HG03520 (cell line): ENCODE results near the gene SYT14.
"Not testable (repeated sequence)": the region's sequence is repeated elsewhere in the genome, so short reads cannot be mapped to it uniquely, and the experiment has no call there.

Source experiments
- ATAC-seq: cut with Tn5 transposase; IDR thresholded peaks from one replicate; pipeline ENCODE4 v1.9.1; 2021; ENCODE audit warnings: mild to moderate bottlenecking, moderate library complexity; ENCODE audit not compliant: unreplicated experiment

The SYT14 gene

DNA sequence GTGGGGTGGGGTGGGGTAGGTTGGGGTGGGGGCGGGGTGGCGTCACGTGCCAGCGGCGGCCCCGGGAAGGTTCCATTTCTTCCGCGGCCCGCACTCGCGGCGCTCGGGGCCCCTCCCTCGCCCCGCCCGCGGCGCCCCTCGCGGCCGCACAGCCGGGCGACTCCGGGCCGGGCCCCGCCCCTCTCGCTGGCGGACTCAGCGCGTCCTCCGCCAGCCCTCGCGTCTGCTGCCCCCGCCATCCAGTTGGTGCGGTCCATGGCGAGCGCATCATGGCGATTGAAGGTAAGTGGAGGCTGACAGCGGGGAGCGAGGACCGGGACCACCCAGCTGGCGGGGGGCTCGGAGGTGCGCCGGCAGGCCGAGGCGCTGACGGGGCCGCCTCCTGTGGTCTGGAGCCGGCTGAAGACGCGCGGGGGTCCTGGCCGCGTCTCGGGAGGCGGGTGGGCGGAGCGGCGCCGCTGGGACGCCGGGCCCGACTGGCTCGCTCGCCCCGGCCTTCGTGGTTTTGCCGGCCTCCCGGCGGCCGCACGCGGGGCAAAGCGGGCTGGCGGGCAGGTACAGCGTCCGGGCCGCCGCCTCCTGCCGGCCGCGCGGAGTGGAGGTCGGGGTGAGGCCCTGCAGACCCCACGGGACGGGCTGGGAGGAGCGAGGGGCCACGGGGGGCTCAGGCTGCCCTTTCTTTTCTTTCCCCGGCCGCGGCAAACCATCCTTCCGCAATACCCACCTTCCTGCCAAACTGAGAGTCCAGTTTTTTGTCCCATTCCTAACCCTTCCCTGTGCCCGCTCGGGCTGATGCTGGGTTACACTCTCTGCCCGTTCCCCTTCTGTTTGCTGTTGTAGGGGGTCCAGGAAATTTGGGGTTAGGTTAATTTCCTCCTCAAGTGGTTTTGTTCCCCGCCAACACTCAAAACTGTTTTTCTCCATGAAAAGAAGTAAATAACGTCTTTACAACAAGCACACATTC is at the start of gene SYT14:
TSS of gene SYT14 (plus strand) at position 222 of the 964 bp plus-strand sequence. CDS start at position 270, 48 bp downstream.
- no peak for ATAC-seq

DNA sequence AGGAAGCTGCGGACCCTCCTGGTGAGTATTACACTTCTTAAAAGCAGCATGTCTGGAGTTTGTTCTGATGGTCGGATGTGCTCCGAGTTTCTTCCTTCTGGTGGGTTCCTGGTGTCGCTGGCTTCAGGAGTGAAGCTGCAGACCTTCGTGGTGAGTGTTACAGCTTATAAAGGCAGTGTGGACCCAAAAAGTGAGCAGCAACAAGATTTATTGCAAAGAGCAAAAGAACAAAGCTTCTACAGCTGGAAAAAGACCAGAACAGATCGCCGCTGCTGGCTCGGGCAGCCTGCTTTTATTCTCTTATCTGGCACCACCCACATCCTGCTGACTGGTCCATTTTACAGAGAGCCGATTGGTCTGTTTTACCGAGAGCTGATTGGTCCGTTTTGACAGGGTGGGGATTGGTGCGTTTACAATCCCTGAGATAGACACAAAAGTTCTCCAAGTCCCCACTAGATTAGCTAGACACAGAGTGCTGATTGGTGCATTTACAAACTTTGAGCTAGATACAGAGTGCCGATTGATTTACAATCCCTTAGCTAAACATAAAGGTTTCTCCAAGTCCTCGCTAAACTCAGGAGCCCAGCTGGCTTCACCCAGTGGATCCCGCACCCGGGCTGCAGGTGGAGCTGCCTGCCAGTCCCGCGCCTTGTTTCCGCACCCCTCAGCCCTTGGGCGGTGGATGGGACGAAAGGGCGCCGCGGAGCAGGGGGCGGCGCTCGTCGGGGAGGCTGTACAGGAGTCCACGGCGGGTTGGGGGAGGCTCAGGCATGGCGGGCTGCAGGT is 49.5 kb upstream of the SYT14 start:
- ATAC-seq = not testable (repeated sequence)

DNA sequence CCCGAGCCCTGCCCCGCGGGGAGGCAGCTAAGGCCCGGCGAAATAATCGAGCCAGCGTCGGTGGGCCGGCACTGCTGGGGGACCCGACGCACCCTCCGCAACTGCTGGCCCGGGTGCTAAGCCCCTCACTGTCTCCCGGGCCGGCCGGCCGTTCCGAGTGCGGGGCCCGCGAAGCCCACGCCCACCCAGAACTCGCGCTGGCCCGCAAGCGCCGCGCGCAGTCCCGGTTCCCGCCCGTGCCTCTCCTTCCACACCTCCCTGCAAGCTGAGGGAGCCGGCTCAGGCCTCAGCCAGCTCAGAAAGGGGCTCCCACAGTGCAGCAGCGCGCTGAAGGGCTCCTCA is 49.0 kb upstream of the SYT14 start:
- no peak for ATAC-seq

DNA sequence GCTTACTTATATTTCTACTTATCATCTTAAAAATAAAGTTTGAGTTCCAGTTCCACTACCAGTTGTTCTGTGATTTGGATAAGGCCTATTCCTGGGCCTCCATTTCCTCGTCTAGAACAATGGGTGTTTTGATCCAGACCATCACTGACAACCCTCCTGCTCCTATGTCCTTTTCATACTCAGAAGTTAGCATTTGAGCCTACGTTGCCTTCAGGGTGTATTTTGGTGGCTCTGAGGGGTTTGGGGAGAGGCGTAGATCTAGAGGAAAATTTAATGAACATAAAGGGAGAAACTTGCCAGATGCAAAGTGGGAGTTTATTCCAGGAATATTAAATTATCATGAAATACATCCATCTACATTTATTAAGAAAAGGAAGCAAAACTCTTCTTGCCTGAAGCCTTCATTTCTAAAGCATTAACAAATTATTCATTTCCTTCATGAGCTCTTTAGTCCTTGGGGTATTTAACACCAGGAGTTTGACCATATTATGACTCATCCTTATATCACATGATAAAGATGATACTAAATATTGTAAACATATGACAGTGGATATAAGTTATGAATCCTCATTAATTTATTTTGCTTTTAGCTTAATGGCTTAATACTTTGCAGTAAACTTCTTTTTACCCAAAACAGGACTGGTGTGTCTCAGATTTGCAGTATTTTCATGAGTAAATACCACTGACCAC is 47.2 kb upstream of the SYT14 start:
- ATAC-seq = no peak

DNA sequence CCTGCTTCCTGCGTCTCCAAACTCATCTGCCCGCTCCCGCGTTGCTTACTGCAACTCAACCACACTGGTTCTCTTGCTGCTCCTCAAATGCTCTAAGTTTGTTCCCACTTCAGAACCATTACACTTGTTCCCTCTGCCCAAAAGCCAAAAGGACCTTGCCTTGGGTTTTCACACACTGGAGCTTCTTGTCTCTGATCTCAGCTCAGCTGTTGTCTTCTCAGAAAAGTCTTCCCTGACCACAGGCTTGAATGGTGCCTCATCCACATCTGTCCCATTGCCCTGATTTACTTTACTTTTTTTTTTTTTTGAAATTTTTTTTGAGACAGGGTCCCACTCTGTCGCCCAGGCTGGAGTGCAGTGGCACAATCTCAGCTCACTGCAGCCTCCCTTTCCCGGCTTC is 44.3 kb upstream of the SYT14 start:
- ATAC-seq = no peak

DNA sequence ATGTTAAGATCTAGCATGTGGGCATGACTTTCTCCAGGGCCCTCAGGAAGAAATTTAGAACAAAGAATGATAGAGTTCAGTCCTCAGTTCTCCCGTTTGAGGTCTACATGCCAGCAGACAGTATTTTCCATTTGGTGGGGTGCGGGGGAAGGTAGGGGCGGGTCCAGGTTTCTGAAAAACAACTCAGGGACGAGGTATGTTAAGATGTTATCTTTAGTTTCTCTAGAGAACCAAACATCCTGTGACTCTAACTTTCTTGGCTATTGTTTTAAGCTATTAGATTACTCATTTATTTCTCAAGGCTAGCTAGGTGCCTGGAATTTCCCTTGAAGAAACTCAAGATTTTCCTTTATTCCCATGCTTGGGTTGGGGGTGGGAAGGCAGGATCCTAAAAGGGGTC is 42.3 kb upstream of the SYT14 start:
- ATAC-seq = no peak

DNA sequence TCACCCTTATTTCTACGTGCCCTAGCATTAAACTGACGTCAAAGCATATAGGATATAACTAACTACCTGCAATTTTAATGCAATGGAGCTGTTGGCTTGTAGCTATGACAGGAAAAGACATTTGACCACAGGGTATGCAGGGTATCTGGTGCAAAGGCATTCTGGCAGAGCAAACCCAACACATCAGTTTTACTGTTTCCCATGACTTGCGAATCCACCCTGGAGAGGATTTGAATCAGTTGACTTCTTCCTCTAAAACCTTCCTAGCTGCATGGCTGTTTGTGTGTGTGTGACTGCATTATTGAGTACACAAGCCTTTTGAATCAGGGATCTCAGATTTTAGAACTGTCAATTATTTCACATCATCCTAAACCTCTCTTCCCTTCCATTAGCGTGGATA is 41.7 kb upstream of the SYT14 start:
- no peak for ATAC-seq

DNA sequence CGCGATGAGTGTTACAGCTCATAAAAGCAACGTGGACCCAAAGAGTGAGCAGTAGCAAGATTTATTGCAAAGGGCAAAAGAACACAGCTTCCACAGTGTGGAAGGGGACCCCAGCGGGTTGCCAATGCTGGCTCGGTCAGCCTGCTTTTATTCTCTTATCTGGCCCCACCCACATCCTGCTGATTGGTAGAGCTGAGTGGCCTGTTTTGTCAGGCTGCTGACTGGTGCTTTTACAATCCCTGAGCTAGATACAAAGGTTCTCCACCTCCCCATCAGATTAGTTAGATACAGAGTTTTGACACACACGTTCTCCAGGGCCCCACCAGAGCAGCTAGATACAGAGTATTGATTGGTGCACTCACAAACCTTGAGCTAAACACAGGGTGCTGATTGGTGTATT is 39.7 kb upstream of the SYT14 start:
- ATAC-seq = not testable (repeated sequence)

DNA sequence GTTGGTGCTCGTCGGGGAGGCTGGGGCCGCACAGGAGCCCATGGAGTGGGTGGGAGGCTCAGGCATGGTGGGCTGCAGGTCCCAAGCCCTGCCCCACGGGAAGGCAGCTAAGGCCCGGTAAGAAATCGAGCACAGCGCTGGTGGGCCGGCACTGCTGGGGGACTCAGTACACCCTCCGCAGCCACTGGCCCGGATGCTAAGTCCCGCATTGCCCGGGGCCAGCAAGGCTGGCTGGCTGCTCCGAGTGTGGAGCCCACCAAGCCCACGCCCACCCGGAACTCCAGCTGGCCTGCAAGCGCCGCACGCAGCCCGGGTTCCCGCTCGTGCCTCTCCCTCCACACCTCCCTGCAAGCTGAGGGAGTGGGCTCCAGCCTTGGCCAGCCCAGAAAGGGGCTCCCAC is 39.2 kb upstream of the SYT14 start:
- not testable (repeated sequence) for ATAC-seq

DNA sequence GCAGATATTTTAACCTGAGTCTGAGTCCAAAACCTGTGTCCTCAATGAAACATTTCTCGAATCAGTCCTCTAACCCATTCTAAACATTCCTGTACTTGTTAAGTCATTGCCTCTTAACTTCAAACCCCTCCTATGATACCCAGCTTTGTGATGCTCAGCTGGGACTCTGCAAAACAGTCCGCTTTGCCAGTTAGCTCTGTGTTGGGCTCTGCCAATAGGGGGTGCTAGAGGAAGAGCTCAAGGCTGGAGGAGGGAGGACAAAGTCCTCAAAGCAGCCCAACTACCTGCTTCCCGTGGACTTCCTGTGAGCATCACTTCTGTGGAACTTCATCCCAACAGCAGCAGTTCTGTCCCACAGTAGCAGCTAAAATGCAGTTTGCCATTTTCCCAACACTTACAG is 38.1 kb upstream of the SYT14 start:
- ATAC-seq = no peak

DNA sequence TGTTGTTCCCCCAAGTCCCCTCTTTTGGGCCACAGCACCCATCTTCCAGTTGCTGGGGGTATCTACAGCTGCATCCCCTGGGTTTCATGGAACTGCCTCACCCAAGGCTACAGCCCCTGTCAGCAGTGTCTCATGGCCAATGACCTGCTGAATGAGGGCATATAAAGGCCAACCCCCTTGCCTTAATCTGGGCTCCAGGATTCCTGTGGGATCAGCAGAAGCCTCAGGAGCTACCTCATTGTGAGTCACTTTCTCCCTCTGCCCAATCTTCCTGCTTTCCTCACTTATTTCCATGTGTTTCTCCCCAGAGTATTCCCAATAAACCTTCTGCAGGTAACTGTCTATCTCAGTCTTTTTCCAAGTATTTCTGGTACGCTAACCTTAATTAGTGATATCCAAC is 37.3 kb upstream of the SYT14 start:
- ATAC-seq = no peak

DNA sequence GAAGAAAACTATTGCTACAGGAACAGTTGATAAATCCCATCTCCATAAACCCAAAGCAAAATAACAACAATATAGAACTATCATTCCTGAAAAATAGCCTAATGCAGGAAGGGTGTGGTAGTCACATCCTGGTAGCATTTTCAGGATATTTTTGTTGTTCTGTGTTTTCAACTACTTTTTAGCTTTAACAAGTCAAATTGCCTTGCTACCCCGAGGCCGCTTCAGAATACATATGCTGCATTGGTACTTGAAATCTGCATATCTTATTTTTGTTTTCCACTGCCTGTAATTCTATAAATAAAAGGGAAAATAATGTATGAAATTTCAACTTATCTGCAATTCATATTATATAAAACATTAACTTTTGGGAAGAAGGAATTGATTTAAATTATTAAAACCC is 36.8 kb upstream of the SYT14 start:
- no peak for ATAC-seq

DNA sequence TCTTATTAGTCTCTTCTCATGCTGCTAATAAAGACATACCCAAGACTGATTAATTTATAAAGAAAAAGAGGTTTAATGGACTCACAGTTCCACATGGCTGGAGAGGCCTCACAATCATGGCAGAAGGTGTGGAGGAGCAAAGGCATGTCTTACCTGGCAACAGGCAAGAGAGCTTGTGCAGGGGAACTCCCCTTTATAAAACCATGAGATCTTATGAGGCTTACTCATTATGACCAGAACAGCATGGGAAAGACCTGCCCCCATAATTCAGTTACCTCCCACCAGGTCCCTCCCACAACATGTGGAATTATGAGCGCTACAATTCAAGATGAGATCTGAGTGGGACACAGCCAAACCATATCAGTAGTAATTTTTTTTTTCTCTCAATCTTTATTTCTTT is 33.2 kb upstream of the SYT14 start:
- not testable (repeated sequence) for ATAC-seq

DNA sequence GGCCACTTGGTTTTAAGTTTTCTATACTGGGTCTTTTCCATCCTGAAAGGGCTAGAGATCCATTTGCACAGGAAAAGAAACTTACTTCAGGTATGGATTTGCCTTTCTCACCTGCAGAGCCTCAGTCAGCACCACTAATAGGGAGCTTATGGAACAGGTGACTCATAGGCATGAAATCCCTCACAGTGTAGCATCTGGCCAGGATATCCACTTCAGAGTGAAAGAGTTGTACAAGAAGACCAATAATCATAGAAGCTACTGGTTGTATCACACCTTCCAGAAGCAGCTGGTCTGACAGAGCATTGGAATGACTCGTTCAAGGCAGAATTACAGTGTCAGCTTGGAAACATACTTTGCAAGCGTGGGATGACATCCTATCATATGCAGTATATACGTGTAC is 26.3 kb upstream of the SYT14 start:
- no peak for ATAC-seq

DNA sequence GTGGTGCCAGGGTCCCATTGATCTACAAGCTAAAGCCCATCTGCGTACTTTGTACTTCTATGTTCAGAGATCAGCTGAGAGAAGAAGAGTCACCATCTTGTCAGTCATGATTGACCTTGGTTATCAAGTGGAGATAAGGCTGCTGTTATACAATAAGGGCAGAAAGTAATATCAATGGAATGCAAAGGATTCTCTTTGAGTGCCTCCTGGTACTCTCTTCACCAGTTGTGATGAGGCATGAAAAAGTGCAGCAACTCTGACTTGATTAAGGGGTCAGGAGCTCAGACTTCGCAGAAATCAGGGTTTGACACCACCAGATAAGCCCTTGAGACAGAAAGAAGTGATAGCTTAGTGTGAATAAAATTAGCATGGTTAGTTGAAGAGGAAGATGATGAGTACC is 25.7 kb upstream of the SYT14 start:
- no peak for ATAC-seq

DNA sequence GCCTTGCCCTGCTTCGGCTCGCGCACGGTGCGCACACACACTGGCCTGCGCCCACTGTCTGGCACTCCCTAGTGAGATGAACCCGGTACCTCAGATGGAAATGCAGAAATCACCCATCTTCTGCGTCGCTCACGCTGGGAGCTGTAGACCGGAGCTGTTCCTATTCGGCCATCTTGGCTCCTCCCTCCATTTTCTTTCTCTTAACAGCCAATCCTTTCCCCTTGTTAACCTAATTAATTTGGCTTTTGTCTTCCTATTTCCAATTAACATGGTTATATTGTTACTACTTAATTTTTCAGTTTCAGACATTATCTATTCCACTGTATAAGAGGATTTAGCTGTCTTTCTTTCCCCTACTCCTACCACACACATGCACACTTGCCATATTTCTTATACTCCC is 18.4 kb upstream of the SYT14 start:
- not testable (repeated sequence) for ATAC-seq

DNA sequence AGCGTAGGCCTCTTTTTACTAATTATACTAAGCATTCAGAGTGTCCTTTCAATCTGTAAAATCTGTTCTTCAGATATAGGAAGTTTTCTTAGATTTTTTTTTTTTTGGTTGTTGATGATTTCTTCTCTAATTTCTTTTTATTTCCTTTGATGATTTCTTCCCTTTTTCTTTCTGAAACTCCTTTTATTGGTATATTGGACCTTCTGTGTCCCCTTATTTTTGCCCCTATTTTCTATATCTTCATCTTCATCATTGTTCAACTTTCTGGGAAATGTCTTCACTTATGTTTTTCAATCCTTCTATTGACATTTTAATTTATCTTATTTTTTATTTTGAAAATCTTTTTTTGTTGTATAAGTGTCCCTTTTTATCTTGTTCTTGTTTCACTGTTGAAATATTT is 17.2 kb upstream of the SYT14 start:
- no peak for ATAC-seq

DNA sequence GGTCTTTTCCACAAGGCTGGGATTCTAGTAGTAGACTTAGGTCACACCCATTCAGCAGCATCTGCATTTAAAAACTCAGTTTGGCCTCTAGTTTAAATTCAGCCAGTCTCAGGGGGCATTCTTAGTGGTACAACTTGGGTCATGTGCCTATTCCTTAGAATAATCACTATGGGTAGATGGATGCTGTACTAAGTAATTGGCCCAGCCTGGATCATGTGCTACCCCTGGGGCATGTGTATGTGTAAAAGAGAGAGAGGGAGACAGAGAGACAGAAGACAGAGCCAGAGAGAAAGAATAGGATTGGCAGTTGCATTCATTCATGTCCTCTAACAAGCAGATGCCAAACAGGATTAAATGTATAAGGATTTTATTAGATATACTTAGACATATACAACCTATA is 13.6 kb upstream of the SYT14 start:
- ATAC-seq = no peak

DNA sequence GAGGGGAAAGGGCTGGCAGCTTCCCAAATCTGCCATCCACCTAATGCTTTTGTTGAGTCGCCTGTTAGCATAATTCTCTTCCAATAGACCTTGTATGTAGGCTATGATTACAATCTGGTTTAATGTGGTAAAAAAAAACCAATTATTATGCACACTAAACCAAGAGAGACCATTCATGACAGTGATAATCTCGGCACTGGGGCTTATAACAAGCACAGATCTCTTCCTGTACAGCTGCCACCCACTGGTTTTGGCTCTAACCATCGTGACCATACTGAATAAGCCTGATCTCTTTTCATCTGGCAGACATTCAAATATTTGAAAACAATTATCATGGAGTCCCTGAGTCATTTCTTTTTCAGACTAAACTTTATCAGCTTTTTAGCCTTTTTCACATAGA is 12.0 kb upstream of the SYT14 start:
- no peak for ATAC-seq

DNA sequence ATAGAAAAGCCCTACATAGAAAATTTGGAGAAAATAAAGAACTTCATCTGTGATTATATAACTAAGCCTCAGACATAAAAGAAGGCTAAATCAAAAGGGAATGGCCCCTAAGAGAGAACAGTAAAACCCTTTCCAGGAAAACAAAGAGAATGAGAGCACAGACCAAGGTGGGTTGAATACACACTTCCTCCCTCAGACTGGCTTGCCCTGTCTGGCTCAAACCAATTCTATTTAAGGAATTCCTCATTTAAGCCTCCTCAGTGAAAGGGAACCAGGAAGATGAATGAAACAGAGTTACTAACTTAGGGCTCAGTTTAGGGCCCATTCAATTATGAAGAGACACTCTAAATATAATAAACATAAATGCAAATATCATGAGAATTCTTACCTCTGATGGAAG is 10.6 kb upstream of the SYT14 start:
- ATAC-seq = no peak

DNA sequence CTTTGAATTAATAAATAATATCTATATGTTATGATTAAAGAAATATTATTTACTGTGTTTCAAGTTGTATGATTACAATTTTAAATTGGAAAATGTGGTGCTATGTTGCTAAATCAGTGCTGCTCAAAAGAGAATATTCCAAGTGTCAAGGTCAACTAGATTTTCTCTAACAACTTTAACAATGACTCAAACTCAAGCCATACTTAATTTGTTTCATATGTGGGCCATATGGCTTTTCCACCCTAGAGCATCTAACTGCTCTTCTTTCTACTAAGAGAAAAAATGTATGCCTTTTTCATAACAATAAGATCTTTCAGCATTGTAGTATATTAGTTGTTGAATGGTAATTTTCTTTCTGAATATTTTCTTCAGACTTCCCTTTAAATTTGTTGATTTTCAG is 8.3 kb upstream of the SYT14 start:
- ATAC-seq = no peak

DNA sequence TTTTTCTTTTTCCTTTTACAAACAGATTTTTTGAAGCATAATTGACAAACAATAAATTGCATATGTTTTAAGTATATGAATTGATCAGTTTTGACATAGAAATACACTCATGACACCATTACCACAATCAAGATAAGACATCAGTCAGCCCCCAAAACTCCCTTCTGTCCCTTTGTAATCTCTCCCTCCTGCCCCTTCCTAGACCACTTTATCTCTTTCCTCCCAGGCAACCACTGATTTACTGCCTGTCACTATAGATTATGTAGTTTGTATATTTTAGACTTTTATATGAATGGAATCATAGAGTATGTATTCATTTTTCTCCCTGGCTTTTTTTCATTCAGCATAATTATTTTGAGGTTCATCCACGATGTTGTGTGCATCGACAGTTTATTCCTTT is 6.9 kb upstream of the SYT14 start:
- ATAC-seq = no peak
